Skeletal muscle satellite cell (primary cell): ENCODE measurements around the gene CCDC150. TPM values are rescaled to one million over a fixed set of nuclear protein-coding genes. Genes with fewer than 3 reads are reported as not detected.

Source experiments
- H3K27me3 ChIP-seq: 2 replicates; pipeline ENCODE4 v1.7.0; 2013; ENCODE audit warnings: low read length; ENCODE audit not compliant: control insufficient read depth, insufficient read depth
- H3K36me3 ChIP-seq: 2 replicates; pipeline ENCODE4 v1.7.0; 2013; ENCODE audit warnings: mild to moderate bottlenecking, control low read depth, low read length; ENCODE audit not compliant: insufficient read depth
- H3K4me1 ChIP-seq: 2 replicates; pipeline ENCODE4 v1.7.0; 2013; ENCODE audit warnings: low read length; ENCODE audit not compliant: control insufficient read depth, insufficient read depth
- H3K4me2 ChIP-seq: 2 replicates; pipeline ENCODE4 v1.7.0; 2013; ENCODE audit warnings: mild to moderate bottlenecking, low read length
- H3K4me3 ChIP-seq: 2 replicates; pipeline ENCODE4 v1.7.0; 2013; ENCODE audit warnings: low read length
- H3K9ac ChIP-seq: 2 replicates; pipeline ENCODE4 v1.7.0; 2013; ENCODE audit warnings: mild to moderate bottlenecking, low read depth, low read length, moderate library complexity
- H3K9me3 ChIP-seq: replicated peaks from 2 replicates; pipeline ENCODE4 v1.7.0; 2013; ENCODE audit warnings: mild to moderate bottlenecking, control low read depth, low read length
- total RNA-seq: library from RNA; depleted of rRNA; stranded (reverse); fragments of >200 nt; gene quantifications from 2 replicates; pipeline ENCODE4 v1.2.3, GENCODE V29; 2012; rRNA removed

CCDC150 gene
- total RNA-seq, result 5.3 and 6.6 TPM in 2 replicates

- Histone ChIP-seq H3K9me3 (no peaks in the 10 kb centered on the region), H3K27me3 (no peaks in the 10 kb centered on the region), H3K36me3 (no peaks in the 10 kb centered on the region), H3K4me3 (peak within 1 kb of the TSS; percentile 91), H3K4me2 (peak within 1 kb of the TSS; percentile 90), H3K9ac (peak within 1 kb of the TSS; percentile 79), H3K4me1 (peaks cover 2% of the 10 kb centered on the region)
These were observed at the start of gene CCDC150 for GRCh38 chr2:196639180-196640030. Gene CCDC150 (plus strand): TSS chr2:196639715. CDS start chr2:196639767, 52 bp downstream.

- H3K27me3 ChIP-seq, result no peaks in the 10 kb centered on the region
- no peak overlapping the region for H3K4me3 ChIP-seq
- no peak overlapping the region for H3K4me2 ChIP-seq
- no peak overlapping the region for H3K9ac ChIP-seq
- no peaks in the 10 kb centered on the region for H3K9me3 ChIP-seq
- H3K4me1 ChIP-seq, result peaks cover 9% of the 10 kb centered on the region
- H3K36me3 ChIP-seq, result no peaks in the 10 kb centered on the region
These were observed 49.2 kb upstream of the CCDC150 start for GRCh38 chr2:196590286-196590685.

- H3K4me2 ChIP-seq, result no peak overlapping the region
- peaks cover 9% of the 10 kb centered on the region for H3K4me1 ChIP-seq
- no peaks in the 10 kb centered on the region for H3K27me3 ChIP-seq
- H3K9me3 ChIP-seq, result no peaks in the 10 kb centered on the region
- no peaks in the 10 kb centered on the region for H3K36me3 ChIP-seq
- no peak overlapping the region for H3K9ac ChIP-seq
- H3K4me3 ChIP-seq, result no peak overlapping the region
These were observed 48.5 kb upstream of the CCDC150 start for GRCh38 chr2:196591004-196591403.

GRCh38 chr2:196591621-196592022 lies 47.9 kb upstream of the CCDC150 start:
- Histone ChIP-seq H3K4me1 (peaks cover 3% of the 10 kb centered on the region), H3K36me3 (no peaks in the 10 kb centered on the region), H3K9me3 (no peaks in the 10 kb centered on the region), H3K4me2 (no peak overlapping the region), H3K9ac (no peak overlapping the region), H3K27me3 (no peaks in the 10 kb centered on the region), H3K4me3 (no peak overlapping the region)

- H3K9ac ChIP-seq, result peak overlapping the region; percentile 81
- no peaks in the 10 kb centered on the region for H3K4me1 ChIP-seq
- peak overlapping the region; percentile 84 for H3K4me3 ChIP-seq
- no peaks in the 10 kb centered on the region for H3K9me3 ChIP-seq
- H3K36me3 ChIP-seq, result no peaks in the 10 kb centered on the region
- H3K4me2 ChIP-seq, result peak overlapping the region; percentile 88
- H3K27me3 ChIP-seq, result no peaks in the 10 kb centered on the region
These were observed 47.1 kb upstream of the CCDC150 start for GRCh38 chr2:196592331-196592910.

- Histone ChIP-seq H3K9me3 (no peaks in the 10 kb centered on the region), H3K4me3 (peak within 1 kb of the TSS; percentile 84), H3K27me3 (no peaks in the 10 kb centered on the region), H3K4me2 (peak within 1 kb of the TSS; percentile 88), H3K36me3 (no peaks in the 10 kb centered on the region), H3K9ac (peak within 1 kb of the TSS; percentile 81), H3K4me1 (no peaks in the 10 kb centered on the region)
These were observed 46.3 kb upstream of the CCDC150 start, which contains the start of gene HECW2 for GRCh38 chr2:196592911-196593881. Gene HECW2 (minus strand): TSS chr2:196593554.

GRCh38 chr2:196594158-196594557 lies 45.4 kb upstream of the CCDC150 start:
- Histone ChIP-seq H3K4me1 (no peaks in the 10 kb centered on the region), H3K9me3 (no peaks in the 10 kb centered on the region), H3K27me3 (no peaks in the 10 kb centered on the region), H3K9ac (no peak overlapping the region), H3K4me2 (no peak overlapping the region), H3K4me3 (no peak overlapping the region), H3K36me3 (no peaks in the 10 kb centered on the region)

GRCh38 chr2:196597531-196597930 lies 42.0 kb upstream of the CCDC150 start:
- no peaks in the 10 kb centered on the region for H3K36me3 ChIP-seq
- H3K4me3 ChIP-seq, result no peak overlapping the region
- H3K9ac ChIP-seq, result no peak overlapping the region
- no peaks in the 10 kb centered on the region for H3K27me3 ChIP-seq
- H3K4me2 ChIP-seq, result no peak overlapping the region
- no peaks in the 10 kb centered on the region for H3K9me3 ChIP-seq
- peaks cover 17% of the 10 kb centered on the region for H3K4me1 ChIP-seq

GRCh38 chr2:196598412-196598811 lies 41.1 kb upstream of the CCDC150 start:
- H3K4me2 ChIP-seq, result no peak overlapping the region
- no peaks in the 10 kb centered on the region for H3K9me3 ChIP-seq

GRCh38 chr2:196598846-196599245 lies 40.7 kb upstream of the CCDC150 start:
- H3K9ac ChIP-seq, result no peak overlapping the region
- no peak overlapping the region for H3K4me3 ChIP-seq
- H3K36me3 ChIP-seq, result no peaks in the 10 kb centered on the region
- H3K9me3 ChIP-seq, result no peaks in the 10 kb centered on the region
- H3K27me3 ChIP-seq, result no peaks in the 10 kb centered on the region
- no peak overlapping the region for H3K4me2 ChIP-seq
- H3K4me1 ChIP-seq, result peaks cover 17% of the 10 kb centered on the region

More at GRCh38 chr2:196598412-196598811, 41.1 kb upstream of the CCDC150 start:
- peaks cover 17% of the 10 kb centered on the region for H3K4me1 ChIP-seq
- no peaks in the 10 kb centered on the region for H3K27me3 ChIP-seq
- no peak overlapping the region for H3K9ac ChIP-seq
- H3K4me3 ChIP-seq, result no peak overlapping the region
- H3K36me3 ChIP-seq, result no peaks in the 10 kb centered on the region
